NT2/D1 (cell line): ENCODE measurements around the gene NDUFAF3.

ENCODE experiments used
- SUZ12 ChIP-seq: IDR thresholded peaks from 2 replicates; pipeline ENCODE4 v1.6.1; 2011; ENCODE audit not compliant: insufficient read length, insufficient read depth; ENCODE audit errors: extremely low read depth
- YY1 ChIP-seq: IDR thresholded peaks from 2 replicates; pipeline ENCODE4 v1.6.1; 2011; ENCODE audit not compliant: insufficient read length, insufficient read depth

DNA sequence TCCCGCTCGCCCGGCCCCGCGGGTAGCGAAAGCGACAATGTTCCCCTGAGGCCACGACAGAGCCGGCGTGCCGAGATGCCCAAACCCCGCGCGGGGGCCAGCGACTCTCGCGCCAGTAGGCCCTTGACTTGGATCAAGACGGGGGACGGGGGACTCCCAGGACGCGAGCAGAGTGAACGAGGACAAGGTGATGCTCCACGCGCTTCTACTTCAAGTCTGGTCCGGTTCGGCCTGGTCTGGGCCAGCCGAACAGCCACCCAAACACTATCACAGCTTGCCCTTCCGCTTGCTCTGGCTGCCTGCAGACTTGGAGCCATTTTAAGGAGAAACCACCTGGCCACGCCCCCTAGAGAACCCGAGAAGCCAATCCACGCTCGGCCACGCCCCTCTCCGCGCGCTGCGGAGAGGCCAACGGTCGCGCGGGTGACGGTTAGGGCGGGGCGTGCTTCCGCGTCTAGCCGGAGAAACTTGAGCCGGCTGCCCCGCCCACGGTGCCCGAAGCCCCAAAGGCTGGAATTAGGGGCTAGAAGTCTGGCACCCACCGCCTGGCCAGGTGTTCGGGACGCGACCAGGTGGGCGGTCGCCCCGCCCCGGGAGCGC is 608 bp upstream of the NDUFAF3 start:
- TF ChIP-seq SUZ12 (no peak), YY1 (no peak)
